ENCODE measurements around the gene DBH.

DBH gene

GRCh38 chr9:133650026-133650425, 13.9 kb downstream of the DBH start:
- no peak for TF ChIP-seq CTCF (IDR thresholded peaks at IDR 0.05; ENCODE audit: unreplicated experiment in 3 of 3)
- no peaks in the 10 kb centered on the region for H3K36me3 Mint-ChIP-seq (ENCODE audit: low read depth)
- H3K27ac Mint-ChIP-seq: no peak overlapping the region

DNA sequence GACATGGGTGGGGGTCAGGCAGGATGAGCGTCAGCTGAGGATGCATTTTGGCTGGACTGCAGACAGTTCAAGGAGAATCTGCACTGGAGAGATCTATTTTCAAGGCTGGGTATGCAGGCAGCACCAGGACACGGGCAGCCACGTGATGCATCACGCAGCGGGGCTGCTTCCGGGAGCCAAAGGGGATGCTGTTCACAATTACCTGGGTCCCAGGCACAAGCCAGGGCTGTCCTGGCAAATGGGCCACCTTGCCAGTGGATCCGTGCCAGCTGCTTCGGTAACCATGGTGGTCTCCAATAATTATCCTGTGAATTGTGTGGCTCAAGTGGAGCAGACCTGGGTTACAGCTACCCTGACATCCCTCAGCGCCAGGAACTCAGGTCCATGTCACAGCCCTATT, 17.5 kb downstream of the DBH start:
- H3K4me1 Mint-ChIP-seq: peaks cover 10% of the 10 kb centered on the region
- peaks cover 59% of the 10 kb centered on the region for H3K27me3 Mint-ChIP-seq (ENCODE audit: low read depth)
- no peak overlapping the region for H3K27ac Mint-ChIP-seq
- H3K9me3 Mint-ChIP-seq: no peaks in the 10 kb centered on the region
- no peak for TF ChIP-seq CTCF (IDR thresholded peaks at IDR 0.05; ENCODE audit: unreplicated experiment in 3 of 3)
- H3K36me3 Mint-ChIP-seq (ENCODE audit: low read depth): no peaks in the 10 kb centered on the region
- no peak overlapping the region for H3K4me3 Mint-ChIP-seq

More at GRCh38 chr9:133650026-133650425, 13.9 kb downstream of the DBH start:
- peaks cover 39% of the 10 kb centered on the region for H3K27me3 Mint-ChIP-seq (ENCODE audit: low read depth)
- no peaks in the 10 kb centered on the region for H3K9me3 Mint-ChIP-seq
- no peaks in the 10 kb centered on the region for H3K4me1 Mint-ChIP-seq
- no peak overlapping the region for H3K4me3 Mint-ChIP-seq

DNA sequence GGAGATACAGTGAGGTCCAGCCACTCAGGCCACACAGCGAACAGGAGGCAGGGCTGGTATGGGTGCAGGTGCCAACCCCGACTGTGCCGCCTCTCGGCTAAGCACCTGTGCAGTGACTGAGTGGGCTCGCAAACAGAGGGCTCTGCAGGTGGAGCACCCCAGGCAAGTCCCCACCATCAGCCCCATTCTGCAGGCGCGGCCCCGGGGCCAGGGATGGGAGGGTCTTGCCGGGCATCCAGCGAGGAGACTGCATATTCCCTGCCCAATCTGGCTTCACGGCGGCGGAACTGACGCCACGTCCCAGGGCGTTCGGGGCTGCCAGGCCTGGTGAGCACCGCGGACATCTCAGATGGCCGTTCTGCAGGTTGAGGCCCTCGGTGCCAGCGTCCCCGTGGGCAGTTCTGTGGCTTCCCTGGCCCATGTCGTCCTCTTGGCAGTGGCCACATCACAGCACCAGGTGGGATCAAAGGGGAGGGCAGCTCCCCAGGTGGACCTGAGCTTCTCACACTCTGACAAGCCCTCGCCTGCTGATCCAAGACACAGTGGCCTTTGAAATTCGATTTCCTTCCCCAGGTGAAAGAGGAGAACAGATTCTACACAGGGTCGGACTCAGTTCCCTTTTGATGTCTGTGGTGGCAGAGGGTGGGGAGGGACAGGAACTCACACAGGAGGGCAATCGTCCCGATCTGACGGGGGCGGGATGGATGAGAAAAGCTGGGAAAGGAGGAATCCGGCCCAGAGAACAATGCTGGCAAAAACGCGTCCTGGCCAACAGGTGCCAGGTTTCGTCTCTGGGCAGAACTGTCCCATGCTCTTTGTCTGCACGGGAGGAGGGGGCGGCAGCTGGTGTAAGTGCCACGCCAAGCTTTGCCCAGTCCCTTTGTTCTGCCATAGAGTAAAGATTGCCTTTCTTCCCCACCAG, 18.8 kb downstream of the DBH start:
- H3K36me3 Mint-ChIP-seq (ENCODE audit: low read depth): no peaks in the 10 kb centered on the region
- H3K4me3 Mint-ChIP-seq: no peak overlapping the region
- H3K9me3 Mint-ChIP-seq: no peaks in the 10 kb centered on the region
- no peak overlapping the region for H3K27ac Mint-ChIP-seq
- H3K27me3 Mint-ChIP-seq (ENCODE audit: low read depth): peaks cover 65% of the 10 kb centered on the region
- no peak for TF ChIP-seq CTCF (IDR thresholded peaks at IDR 0.05; ENCODE audit: unreplicated experiment in 3 of 3)
- H3K4me1 Mint-ChIP-seq: peaks cover 20% of the 10 kb centered on the region

DNA sequence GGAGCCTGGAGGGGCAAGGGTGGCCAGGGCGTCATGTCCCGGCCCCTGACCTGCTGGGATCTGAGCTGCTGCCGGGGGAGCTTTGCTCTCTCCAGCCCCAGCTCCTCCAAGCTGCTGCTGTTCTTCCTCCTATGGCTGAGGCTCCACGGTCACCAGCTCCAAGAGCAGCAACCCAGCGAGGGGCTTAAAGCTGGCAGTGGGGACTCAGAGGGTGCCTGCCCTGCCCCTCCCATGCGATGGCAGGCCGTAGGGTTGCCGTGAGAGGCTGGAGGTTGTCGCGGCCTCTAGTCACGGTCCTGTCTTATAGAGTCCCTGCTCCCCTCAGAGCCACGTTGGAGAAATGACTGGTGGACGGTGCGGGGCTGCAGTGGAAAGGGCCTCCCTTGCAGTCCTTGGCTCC, 19.5 kb downstream of the DBH start:
- peaks cover 71% of the 10 kb centered on the region for H3K27me3 Mint-ChIP-seq (ENCODE audit: low read depth)
- peaks cover 20% of the 10 kb centered on the region for H3K4me1 Mint-ChIP-seq
- no peak overlapping the region for H3K4me3 Mint-ChIP-seq
- H3K36me3 Mint-ChIP-seq (ENCODE audit: low read depth): no peaks in the 10 kb centered on the region
- no peaks in the 10 kb centered on the region for H3K9me3 Mint-ChIP-seq
- no peak overlapping the region for H3K27ac Mint-ChIP-seq
- TF ChIP-seq CTCF (IDR thresholded peaks at IDR 0.05; ENCODE audit: unreplicated experiment in 3 of 3): no peak

GRCh38 chr9:133656211-133657119, 20.3 kb downstream of the DBH start:
- Mint-ChIP-seq H3K9me3 (no peaks in the 10 kb centered on the region), H3K4me3 (no peak overlapping the region), H3K36me3 (ENCODE audit: low read depth) (no peaks in the 10 kb centered on the region), H3K27ac (no peak overlapping the region), H3K4me1 (peaks cover 20% of the 10 kb centered on the region), H3K27me3 (ENCODE audit: low read depth) (peaks cover 76% of the 10 kb centered on the region)
- TF ChIP-seq CTCF (IDR thresholded peaks at IDR 0.05; ENCODE audit: unreplicated experiment in 3 of 3): no peak

Measured in nephron (organoid).